GM19025 (cell line): ENCODE data around the gene SNTB2.
"Not testable (repeated sequence)": the region's sequence is repeated elsewhere in the genome, so short reads cannot be mapped to it uniquely, and the experiment has no call there.

Experiments used
- ATAC-seq: cut with Tn5 transposase; IDR thresholded peaks from one replicate; pipeline ENCODE4 v1.9.1; 2021; ENCODE audit warnings: mild to moderate bottlenecking, low read depth, moderate library complexity; ENCODE audit not compliant: unreplicated experiment

Gene SNTB2

DNA sequence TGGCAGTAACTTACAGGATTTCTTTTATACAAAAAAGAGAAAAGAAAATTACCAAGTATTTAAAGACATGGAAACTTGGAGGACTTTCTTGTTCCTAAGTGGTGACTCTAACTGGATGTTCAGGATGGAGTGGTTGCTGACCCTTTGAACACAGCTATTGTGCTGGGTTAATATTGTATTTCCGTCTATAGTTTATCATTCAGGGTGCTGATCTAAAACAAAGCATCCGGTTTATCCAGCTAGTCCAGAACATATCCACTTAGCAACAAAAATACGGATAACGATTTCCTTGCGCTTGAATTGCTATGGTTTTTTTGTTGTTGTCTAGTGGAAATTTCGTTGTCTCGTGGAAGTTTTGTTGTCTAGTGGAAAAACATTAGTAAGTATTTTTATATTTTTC is 38.2 kb downstream of the SNTB2 start:
- ATAC-seq = no peak

GRCh38 chr16:69233124-69233523 is 46.2 kb downstream of the SNTB2 start:
- no peak for ATAC-seq

DNA sequence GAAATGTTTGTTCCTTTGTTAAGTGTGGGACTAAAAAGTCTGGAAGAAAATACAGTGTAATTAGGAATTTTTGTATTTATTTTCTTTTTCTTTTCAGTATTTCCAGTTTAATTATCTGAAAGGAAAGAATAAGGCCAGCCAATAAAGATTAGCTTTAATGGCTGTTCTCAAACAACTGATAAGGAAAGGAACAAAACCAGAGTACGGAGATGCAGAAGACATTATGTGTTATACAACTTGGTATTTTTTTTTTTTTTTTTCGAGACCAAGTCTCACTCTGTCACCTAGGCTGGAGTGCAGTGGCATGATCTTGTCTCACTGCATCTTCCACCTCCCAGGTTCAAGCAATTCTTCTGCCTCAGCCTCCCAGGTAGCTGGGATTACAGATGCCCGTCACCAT is 47.5 kb downstream of the SNTB2 start:
- ATAC-seq = no peak

GRCh38 chr16:69236319-69236718 is 49.4 kb downstream of the SNTB2 start:
- no peak for ATAC-seq

DNA sequence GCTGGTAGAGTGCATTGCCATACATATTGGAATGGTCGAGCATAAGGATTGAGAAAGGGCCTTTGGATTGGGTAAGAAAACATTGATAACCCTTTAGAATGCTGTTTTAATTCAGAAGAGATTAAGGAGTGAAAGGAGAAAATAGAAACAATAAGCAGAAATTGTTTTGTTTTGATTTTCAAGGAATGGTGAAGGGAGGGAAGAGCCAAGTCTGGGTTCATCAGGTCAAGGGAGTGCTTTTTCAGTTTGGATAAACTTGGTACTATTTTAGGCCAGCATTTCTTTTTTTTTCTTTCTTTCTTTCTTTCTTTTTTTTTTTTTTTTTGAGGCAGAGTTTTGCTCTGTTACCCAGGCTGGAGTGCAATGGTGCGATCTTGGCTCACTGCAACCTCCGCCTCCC is 50.3 kb downstream of the SNTB2 start:
- no peak for ATAC-seq

DNA sequence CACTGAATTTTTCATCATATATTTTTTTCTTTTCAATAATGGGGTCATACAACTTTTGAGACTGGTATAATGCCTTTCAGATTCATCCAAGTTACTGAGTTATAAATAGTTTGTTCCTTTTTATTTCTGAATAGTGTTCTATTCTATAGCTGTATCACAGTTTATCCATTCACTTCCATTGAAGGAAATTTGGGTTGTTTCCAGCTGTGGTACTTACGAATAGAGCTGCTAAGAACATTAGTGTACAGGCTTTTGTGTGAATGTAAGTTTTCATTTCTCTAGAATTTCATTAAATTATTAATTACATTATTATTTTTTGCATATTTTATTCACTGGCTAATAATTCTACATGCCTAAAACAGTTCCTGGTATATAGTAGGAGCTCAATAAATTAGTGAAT is 52.9 kb downstream of the SNTB2 start:
- no peak for ATAC-seq

DNA sequence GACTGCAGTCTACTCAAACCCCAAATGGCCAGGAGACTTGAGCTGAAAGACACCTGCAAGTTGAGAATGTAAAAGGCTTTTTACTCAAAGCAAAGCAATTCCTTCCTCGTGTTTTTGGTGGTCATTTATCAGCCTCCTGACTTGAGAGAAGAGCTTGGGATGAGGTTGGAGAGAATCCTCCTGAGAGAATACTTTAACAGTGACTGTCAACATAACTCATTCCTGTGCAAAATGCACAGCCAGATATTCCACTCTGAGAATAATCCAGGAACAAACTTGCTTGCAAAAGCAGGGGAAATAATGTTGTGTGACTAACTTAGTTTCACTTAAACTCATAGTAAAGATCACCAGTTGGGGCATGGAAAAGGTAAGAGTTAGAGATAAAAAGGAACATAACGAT is 53.4 kb downstream of the SNTB2 start:
- ATAC-seq = no peak

DNA sequence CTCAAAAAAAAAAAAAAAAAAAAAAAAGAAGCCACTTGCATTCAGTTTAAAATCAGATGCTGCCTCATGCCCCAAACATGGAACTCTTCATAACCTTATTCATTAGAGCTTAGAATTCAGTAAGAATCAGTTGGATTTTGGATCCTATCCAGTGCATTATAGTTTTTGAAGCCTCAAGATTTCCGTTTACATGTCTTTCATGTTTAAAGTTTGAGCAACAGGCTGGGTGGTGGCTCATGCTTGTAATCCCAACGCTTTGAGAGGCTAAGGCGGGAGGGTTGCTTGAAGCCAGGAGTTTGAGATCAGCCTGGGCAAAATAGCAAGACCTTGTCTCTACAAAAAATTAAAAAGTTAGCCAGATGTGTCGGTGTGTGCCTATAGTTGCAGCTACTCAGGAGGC is 55.0 kb downstream of the SNTB2 start:
- no peak for ATAC-seq

DNA sequence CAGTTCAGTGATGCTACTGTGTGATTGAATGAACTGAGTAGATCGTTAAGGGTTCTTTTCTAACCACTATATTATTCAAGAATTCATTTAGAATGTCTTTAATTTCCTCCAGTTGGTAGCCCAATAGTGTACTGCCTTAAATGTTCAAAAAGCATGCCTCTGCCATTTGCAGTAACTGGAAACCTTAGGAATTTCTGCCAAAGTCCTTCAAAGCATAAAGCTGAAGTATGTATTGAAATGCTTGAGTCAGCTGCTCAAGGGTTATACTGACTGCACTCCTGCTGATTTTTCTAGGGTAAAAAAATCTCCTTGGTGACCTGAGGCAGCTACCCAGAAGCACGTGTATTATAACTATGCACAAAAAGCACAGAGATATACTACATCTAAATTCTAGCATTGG is 56.5 kb downstream of the SNTB2 start:
- no peak for ATAC-seq

GRCh38 chr16:69244336-69244735 is 57.4 kb downstream of the SNTB2 start:
- no peak for ATAC-seq

DNA sequence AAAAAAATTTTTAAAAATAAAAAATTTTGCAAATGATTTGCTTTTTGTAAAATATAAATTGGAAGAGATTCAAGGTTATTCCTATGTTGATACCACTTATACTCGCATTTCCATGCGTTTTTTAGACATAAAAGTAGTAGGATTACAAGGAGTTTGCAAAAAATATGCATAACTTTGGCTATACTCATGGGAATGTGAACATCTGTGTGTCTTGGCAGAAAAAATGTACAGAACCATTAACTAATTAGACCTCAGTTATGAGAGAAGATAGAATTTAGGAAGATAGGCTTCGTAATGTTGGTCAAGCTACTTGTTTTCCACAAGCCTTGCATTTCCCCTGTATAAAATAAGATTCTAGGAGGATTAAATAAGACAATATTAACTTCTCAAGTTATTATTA is 63.1 kb downstream of the SNTB2 start:
- no peak for ATAC-seq

- ATAC-seq = no peak
These were observed 66.9 kb downstream of the SNTB2 start for GRCh38 chr16:69253870-69254341.

DNA sequence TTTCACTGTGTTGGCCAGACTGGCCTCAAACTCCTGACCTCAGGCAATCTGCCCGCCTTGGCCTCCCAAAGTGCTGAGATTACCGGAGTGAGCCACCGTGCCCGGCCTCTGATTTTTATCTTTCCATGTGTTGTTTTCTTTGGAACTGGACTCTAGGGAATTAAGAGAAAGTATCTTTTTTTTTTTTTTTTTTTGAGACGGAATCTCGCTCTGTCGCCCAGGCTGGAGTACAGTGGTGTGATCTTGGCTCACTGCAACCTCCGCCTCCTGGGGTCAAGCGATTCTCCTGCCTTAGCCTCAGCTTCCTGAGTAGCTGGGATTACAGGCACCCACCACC is 72.4 kb downstream of the SNTB2 start:
- not testable (repeated sequence) for ATAC-seq

GRCh38 chr16:69260019-69260418 is 73.1 kb downstream of the SNTB2 start:
- no peak for ATAC-seq

DNA sequence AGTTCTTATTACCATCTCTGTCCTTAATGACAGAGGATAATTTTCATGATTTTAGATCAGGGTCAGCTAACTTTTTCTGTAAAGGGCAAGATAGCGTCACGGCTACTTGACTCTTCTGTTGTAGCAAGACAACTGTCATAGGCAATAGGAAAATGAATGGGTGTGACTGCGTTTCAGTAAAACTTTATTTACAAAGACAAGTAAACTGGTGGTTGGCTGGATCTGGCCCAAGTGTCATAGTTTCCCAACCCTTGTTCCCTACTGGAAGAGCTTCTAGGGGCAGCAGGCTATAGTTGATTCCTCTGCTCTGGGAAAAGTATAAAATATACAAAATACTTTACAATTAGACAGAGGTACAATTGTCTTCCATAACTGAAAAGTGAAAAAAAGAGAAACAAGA is 73.5 kb downstream of the SNTB2 start:
- ATAC-seq = no peak

DNA sequence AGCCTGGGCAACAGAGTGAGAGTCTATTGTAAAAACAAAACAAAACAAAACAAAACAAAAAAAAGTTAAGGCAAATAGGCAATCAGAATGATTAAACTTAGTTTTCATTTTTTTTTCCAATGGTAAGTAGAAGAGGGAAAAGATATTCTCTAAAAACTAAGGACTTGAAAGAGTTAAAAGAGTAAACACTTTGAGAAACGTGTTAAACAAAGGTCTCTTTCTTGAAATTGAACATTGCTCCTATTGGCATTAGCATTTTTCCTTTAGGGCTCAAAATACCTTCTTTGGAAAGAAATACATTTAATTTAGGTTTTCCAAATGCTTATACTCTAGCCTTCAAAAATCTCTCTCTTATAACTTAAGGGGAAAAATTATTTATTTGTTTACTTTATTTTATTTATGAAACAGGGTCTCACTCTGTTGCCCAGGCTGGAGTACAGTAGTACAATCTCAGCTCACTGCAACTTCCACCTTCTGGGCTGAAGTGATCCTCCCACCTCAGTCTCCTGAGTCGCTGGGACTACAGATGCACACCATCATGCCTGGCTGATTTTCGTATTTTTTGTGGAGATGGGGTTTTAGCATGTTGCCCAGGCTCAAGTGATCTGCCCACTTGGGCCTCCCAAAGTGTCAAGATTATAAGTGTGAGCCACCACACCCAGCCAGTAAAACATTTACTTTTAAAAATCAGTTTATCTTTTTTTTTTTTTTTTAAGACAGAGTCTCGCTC is 79.5 kb downstream of the SNTB2 start:
- no peak for ATAC-seq

- no peak for ATAC-seq
These were observed 80.7 kb downstream of the SNTB2 start for GRCh38 chr16:69267633-69268032.

DNA sequence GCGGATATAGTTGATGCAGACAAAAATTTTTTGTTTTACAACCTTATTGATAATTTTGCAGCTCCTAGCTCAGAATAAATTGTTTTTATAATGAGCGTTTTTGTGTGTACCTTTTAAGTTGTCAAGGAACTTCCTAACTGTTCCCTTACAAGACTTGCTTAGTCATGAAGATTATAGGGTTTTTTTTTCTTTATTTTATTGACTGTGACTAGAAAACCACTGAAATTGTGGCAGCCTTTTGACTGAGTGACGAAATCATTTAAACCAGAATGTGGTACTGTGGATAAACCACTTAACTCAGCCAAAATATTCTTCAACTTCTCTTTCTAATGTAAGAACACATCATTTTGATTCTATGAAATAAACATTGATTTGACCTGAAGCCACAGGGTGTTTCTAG is 83.4 kb downstream of the SNTB2 start:
- no peak for ATAC-seq

GRCh38 chr16:69270831-69271230 is 83.9 kb downstream of the SNTB2 start:
- no peak for ATAC-seq

GRCh38 chr16:69273009-69273408 is 86.0 kb downstream of the SNTB2 start:
- no peak for ATAC-seq

GRCh38 chr16:69274699-69275235 is 87.8 kb downstream of the SNTB2 start:
- no peak for ATAC-seq
